HUES48 (cell line): Measurements from ENCODE around the gene KRT24.

Experiments used
- H3K27ac ChIP-seq: one replicate; pipeline ENCODE4 v1.7.0; 2013; ENCODE audit warnings: low read depth, low read length, inconsistent platforms
- H3K27me3 ChIP-seq: 2 replicates; pipeline ENCODE4 v1.6.1; 2013; ENCODE audit warnings: mild to moderate bottlenecking, low read length; ENCODE audit not compliant: control insufficient read depth, insufficient read depth
- H3K36me3 ChIP-seq: 2 replicates; pipeline ENCODE4 v1.6.1; 2013; ENCODE audit warnings: low read length; ENCODE audit not compliant: control insufficient read depth, insufficient read depth
- H3K4me1 ChIP-seq: 2 replicates; pipeline ENCODE4 v1.6.1; 2013; ENCODE audit warnings: mild to moderate bottlenecking, low read length; ENCODE audit not compliant: control insufficient read depth, insufficient read depth
- H3K4me3 ChIP-seq: 2 replicates; pipeline ENCODE4 v1.5.1; 2013; ENCODE audit warnings: mild to moderate bottlenecking, low read depth, low read length
- H3K9ac ChIP-seq: 2 replicates; pipeline ENCODE4 v1.6.1; 2013; ENCODE audit warnings: mild to moderate bottlenecking, low read depth, low read length, moderate library complexity
- H3K9me3 ChIP-seq: 2 replicates; pipeline ENCODE4 v1.6.1; 2013; ENCODE audit warnings: low read length; ENCODE audit not compliant: control insufficient read depth, insufficient read depth

The KRT24 gene

DNA sequence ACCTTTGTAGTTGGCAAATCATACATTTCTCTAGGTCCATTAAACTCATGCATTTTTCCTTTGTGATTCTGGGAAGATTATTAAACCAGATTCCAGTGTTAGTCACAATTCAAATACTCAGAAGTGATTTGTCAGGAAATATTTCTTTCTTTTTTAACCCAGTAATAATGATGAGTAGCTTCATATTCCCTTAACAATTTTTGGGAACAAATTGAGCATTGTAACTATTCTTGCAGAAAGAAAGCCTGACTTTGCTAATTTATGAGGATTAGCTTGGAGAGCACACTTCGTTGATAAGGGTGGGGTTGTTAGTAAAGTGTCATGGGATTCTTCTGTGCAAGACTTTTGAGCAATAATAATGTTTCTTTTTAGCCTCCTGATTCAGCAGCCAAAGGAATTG lies 18.7 kb upstream of the KRT24 start:
- H3K9ac ChIP-seq, result no peak overlapping the region
- no peaks in the 10 kb centered on the region for H3K9me3 ChIP-seq
- no peaks in the 10 kb centered on the region for H3K27me3 ChIP-seq
- no peak overlapping the region for H3K27ac ChIP-seq
- H3K4me3 ChIP-seq, result no peak overlapping the region
- no peaks in the 10 kb centered on the region for H3K4me1 ChIP-seq
- H3K36me3 ChIP-seq, result no peaks in the 10 kb centered on the region

DNA sequence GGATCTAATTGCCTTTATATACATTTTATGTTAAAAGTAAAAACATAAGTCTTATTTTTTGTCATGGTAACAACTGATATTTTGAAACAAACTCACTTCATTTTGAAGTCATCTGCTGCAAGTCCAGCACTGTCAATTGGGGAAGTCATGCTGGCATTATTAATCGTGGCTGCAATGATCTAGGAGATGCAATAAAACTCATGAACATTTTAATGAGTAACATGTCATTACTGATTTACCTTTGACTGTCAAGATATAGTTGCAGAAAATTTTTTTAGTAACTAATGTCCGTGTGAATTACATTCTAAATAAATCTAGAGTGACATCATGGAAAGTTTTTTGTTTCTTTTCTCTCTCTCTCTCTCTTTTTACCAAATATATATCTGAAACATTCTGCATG lies 17.3 kb upstream of the KRT24 start:
- Histone ChIP-seq H3K27ac (no peak overlapping the region), H3K9me3 (no peaks in the 10 kb centered on the region), H3K4me3 (no peak overlapping the region), H3K27me3 (no peaks in the 10 kb centered on the region), H3K9ac (no peak overlapping the region), H3K4me1 (no peaks in the 10 kb centered on the region), H3K36me3 (no peaks in the 10 kb centered on the region)

DNA sequence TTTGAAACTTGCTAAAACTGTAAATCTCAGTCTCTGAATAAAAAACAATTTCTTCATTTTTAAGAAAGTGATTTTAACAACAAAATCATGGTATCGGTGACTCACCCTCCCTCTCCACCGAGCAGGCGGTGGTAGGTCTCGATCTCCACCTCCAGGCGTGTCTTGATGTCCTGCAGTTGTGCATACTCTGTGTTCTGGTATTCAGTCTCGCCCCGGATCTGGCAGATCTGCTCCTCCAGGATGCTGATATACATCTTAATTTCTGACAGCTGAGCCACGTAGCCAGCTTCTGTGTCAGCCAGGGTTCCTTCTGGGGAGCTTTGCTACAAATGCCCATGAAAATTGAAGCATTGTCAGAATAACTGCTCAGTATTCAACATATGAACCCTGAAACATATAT lies 15.4 kb upstream of the KRT24 start:
- Histone ChIP-seq H3K36me3 (no peaks in the 10 kb centered on the region), H3K27ac (no peak overlapping the region), H3K27me3 (no peaks in the 10 kb centered on the region), H3K9me3 (no peaks in the 10 kb centered on the region), H3K4me1 (no peaks in the 10 kb centered on the region), H3K9ac (no peak overlapping the region), H3K4me3 (no peak overlapping the region)

DNA sequence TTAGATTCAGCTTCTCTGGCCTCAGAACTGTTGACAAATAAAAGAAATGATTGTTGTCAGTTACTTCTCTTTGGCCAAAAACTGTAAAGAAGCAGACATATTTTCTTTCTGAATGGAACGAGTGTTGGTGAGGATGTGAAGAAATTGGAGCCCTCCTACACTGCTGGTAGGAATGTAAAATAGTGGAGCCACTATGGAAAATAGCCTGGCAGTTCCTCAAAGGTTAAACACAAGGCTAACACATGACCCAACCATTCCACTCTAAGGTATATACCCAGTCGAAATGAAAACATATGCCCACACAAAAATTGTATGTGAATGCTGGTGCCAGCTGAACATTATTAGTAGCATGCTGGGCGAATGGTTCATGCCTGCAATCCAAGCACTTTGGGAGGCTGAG lies 14.2 kb upstream of the KRT24 start:
- H3K9me3 ChIP-seq, result no peaks in the 10 kb centered on the region
- no peaks in the 10 kb centered on the region for H3K27me3 ChIP-seq
- no peaks in the 10 kb centered on the region for H3K36me3 ChIP-seq
- no peak overlapping the region for H3K27ac ChIP-seq
- no peaks in the 10 kb centered on the region for H3K4me1 ChIP-seq
- no peak overlapping the region for H3K4me3 ChIP-seq
- H3K9ac ChIP-seq, result no peak overlapping the region

DNA sequence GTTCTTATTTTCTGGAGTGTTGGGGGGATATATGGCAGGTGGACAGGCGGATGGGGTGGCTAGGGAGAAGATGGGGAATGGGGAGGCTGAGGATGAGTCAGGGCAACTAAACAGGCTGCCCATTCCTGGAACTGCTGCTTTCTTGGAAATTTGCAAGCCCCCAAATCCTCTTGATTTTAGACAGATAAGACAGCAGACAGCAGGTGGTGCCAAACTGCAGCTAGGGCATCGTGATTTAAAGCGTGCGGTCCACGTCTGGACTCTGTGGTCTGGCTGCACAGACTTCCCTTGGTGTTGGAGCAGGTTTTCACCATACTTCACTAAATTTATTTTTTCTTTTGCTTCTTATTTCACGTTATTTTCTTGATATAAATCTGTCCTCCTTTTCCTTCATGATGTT lies 10.9 kb upstream of the KRT24 start:
- Histone ChIP-seq H3K9ac (no peak overlapping the region), H3K4me1 (no peaks in the 10 kb centered on the region), H3K36me3 (no peaks in the 10 kb centered on the region), H3K27me3 (no peaks in the 10 kb centered on the region), H3K9me3 (no peaks in the 10 kb centered on the region), H3K4me3 (no peak overlapping the region), H3K27ac (no peak overlapping the region)

DNA sequence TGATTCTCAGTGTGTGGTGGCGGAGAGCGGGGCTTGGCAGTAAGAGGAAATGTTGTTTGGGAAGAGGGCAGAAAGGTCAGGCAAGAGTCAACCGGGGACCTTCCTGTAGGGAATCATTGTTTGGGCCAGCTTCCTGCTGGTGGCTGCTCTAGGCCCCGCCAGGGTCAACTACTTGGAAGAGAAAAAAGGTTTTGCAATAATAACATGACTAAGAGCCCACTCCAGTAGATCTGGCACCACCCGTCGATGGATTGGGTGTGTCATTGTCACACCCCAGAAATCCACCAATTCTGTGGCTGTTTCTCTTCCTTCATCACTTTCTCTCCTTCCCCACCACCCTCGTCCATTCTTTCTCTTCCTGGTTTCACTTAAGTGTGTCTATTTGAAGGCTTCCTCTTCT lies 4.2 kb upstream of the KRT24 start:
- no peaks in the 10 kb centered on the region for H3K9me3 ChIP-seq
- H3K27ac ChIP-seq, result no peak overlapping the region
- H3K9ac ChIP-seq, result no peak overlapping the region
- H3K27me3 ChIP-seq, result no peaks in the 10 kb centered on the region
- H3K36me3 ChIP-seq, result no peaks in the 10 kb centered on the region
- H3K4me3 ChIP-seq, result no peak overlapping the region
- H3K4me1 ChIP-seq, result no peaks in the 10 kb centered on the region

DNA sequence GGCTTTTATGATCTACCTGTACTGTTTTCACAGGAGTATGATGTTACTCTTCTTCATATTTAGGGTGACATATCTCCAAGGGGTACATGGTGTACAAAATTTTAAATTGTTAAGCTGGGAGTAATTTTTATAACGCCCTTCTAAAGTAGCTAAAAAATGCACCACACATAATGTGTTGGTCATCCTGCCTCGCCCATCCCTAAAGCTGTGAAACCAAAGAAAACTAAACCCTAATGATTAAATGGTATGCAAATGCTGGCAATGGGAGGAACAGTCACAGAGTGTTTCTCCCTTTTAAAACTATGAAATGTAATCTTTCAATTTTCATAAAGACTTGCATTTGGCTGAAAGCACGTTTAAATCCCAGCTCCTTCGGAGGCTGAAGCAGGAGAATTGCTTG lies 2.0 kb upstream of the KRT24 start:
- no peaks in the 10 kb centered on the region for H3K36me3 ChIP-seq
- H3K27me3 ChIP-seq, result no peaks in the 10 kb centered on the region
- no peak overlapping the region for H3K27ac ChIP-seq
- no peak overlapping the region for H3K4me3 ChIP-seq
- H3K9ac ChIP-seq, result no peak overlapping the region
- H3K4me1 ChIP-seq, result no peaks in the 10 kb centered on the region
- H3K9me3 ChIP-seq, result no peaks in the 10 kb centered on the region

DNA sequence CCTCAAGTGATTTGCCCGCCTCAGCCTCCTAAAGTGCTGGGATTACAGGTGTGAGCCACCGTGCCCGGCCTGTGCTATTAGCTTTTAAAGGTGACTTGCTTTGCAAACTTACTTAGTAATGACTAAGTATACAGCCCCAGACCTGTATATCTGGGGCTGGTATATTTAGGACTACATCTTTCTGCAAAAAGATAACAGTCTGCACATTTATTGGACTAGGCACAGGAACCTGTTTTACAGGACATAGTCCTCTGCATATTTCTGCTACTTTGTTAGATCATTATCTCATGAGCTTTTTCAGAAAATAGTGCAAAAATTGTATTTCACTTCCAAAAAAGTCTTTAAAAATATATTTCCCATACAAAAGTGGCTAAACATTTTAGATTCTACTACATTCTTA lies 1.3 kb downstream of the KRT24 start:
- Histone ChIP-seq H3K36me3 (no peaks in the 10 kb centered on the region), H3K9ac (no peak overlapping the region), H3K9me3 (no peaks in the 10 kb centered on the region), H3K4me1 (no peaks in the 10 kb centered on the region), H3K4me3 (no peak overlapping the region), H3K27me3 (no peaks in the 10 kb centered on the region), H3K27ac (no peak overlapping the region)

DNA sequence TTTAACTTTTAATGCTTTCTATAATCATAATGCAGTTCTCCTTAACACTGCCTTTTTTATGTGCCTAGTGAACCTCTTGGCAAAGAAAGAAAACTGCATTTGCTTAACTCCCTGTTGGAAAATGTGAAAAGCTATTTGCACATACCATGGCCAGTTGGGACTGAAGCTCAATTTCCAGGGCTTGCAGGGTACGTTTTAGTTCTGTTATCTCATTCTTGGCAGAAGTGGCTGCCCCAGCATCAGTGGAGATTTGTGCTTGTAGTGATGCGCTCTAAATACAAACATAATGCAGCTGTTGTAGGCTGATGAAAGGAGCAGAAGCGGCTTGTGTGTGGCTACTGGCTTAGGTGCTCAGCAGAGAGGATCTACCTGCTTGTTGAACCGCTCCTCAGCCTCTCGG lies 3.7 kb downstream of the KRT24 start:
- Histone ChIP-seq H3K36me3 (no peaks in the 10 kb centered on the region), H3K27ac (no peak overlapping the region), H3K27me3 (no peaks in the 10 kb centered on the region), H3K9me3 (no peaks in the 10 kb centered on the region), H3K9ac (no peak overlapping the region), H3K4me3 (no peak overlapping the region), H3K4me1 (no peaks in the 10 kb centered on the region)

DNA sequence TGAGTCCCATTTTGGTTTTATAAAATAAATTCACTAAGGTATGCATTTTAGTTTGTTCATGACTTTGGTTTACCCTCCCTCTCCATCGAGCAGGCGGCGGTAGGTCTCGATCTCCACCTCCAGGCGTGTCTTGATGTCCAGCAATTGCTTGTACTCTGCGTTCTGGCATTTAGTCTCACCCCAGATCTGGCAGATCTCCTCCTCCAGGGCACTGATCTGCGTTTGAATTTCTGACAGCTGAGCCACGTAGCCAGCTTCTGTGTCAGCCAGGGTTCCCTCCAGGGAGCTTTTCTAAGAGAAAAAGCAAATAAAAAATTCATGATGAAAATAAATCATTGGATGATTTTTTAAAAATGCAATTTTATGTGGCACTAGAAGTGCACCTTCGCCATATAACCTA lies 4.2 kb downstream of the KRT24 start:
- Histone ChIP-seq H3K27me3 (no peaks in the 10 kb centered on the region), H3K4me3 (no peak overlapping the region), H3K9me3 (no peaks in the 10 kb centered on the region), H3K27ac (no peak overlapping the region), H3K36me3 (no peaks in the 10 kb centered on the region), H3K9ac (no peak overlapping the region), H3K4me1 (no peaks in the 10 kb centered on the region)

DNA sequence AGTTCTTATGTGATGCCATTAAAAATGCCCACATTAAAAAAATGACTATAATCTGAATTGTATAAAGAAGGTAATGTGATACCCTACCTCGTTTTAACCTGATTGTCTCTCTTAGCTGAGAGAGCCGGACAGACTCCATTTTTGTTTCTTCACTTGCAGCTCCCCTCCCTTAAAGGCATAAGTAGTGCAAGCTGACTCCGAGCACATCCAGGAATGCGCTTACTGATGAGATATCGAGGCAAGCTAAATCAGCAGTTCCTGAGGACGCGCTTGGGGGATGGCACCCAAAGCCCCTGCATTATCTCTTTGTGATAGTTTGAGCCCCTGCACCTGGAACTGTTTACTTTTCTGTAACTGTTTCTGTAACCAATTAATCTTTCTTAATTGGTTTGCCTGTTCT lies 6.3 kb downstream of the KRT24 start:
- H3K27me3 ChIP-seq, result no peaks in the 10 kb centered on the region
- H3K9ac ChIP-seq, result no peak overlapping the region
- H3K27ac ChIP-seq, result no peak overlapping the region
- no peak overlapping the region for H3K4me3 ChIP-seq
- no peaks in the 10 kb centered on the region for H3K36me3 ChIP-seq
- H3K9me3 ChIP-seq, result no peaks in the 10 kb centered on the region
- H3K4me1 ChIP-seq, result no peaks in the 10 kb centered on the region

DNA sequence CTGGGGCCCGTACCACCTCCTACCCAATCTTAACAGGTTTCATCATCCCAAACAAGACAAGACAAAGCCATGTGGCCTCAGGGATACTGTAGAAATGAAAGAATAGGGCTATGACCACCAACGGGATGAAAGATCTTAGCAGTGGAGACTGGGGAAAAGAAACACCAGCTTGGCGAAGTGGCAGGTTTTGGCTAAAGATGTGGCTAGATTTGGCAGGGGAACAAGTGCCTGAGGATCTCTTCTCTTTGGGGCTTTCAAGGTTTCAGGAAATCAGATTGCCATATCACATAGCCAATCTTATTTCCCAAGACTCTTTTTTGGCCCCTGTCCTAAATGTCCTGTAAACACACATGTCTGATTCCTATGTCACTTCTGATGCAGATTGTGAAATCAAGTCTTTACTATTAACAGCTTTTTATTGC lies 6.9 kb downstream of the KRT24 start:
- no peak overlapping the region for H3K4me3 ChIP-seq
- H3K27ac ChIP-seq, result no peak overlapping the region
- no peaks in the 10 kb centered on the region for H3K9me3 ChIP-seq
- no peaks in the 10 kb centered on the region for H3K27me3 ChIP-seq
- H3K36me3 ChIP-seq, result no peaks in the 10 kb centered on the region
- no peak overlapping the region for H3K9ac ChIP-seq
- no peaks in the 10 kb centered on the region for H3K4me1 ChIP-seq
